OCI-LY3 (cell line): Measurements from ENCODE around the gene ACOT6.
"Not testable (repeated sequence)": the region's sequence is repeated elsewhere in the genome, so short reads cannot be mapped to it uniquely, and the experiment has no call there.

Source experiments
- H2AFZ ChIP-seq: fragments of 200-600, 300-600 bp; shearing (Covaris generic); 2 replicates; pipeline ENCODE4 v1.6.0; 2014; ENCODE audit warnings: antibody characterized with exemption, low read depth, low read length
- H3K27ac ChIP-seq: fragments of 200-600, 300-600 bp; sonication (generic); 2 replicates; pipeline ENCODE4 v1.5.1; 2014; ENCODE audit warnings: mild to moderate bottlenecking, low read length, moderate library complexity, mixed read lengths
- H3K27me3 ChIP-seq: fragments of 200-600, 300-600 bp; sonication (generic); 2 replicates; pipeline ENCODE4 v1.6.1; 2014; ENCODE audit warnings: low read depth, low read length, mixed read lengths
- H3K36me3 ChIP-seq: fragments of 200-600, 300-600 bp; sonication (generic); replicated peaks from 2 replicates; pipeline ENCODE3; 2014; ENCODE audit warnings: low read depth, low read length, mixed read lengths
- H3K4me1 ChIP-seq: fragments of 300-600, 200-600 bp; sonication (generic); 2 replicates; pipeline ENCODE4 v1.6.1; 2014; ENCODE audit warnings: low read length, mixed read lengths
- H3K4me2 ChIP-seq: fragments of 200-600, 300-600 bp; sonication (generic); 2 replicates; pipeline ENCODE4 v1.6.1; 2014; ENCODE audit warnings: low read length, mixed read lengths
- H3K4me3 ChIP-seq: fragments of 300-600, 200-600 bp; sonication (generic); 2 replicates; pipeline ENCODE4 v1.5.1; 2014; ENCODE audit warnings: antibody characterized with exemption, mild to moderate bottlenecking, low read length, moderate library complexity
- H3K79me2 ChIP-seq: fragments of 300-600, 200-600 bp; shearing (Covaris generic); 2 replicates; pipeline ENCODE4 v1.6.1; 2014; ENCODE audit warnings: mild to moderate bottlenecking, low read length, mixed read lengths
- H3K9ac ChIP-seq: fragments of 300-600, 200-600 bp; shearing (Covaris generic); 2 replicates; pipeline ENCODE4 v1.6.0; 2014; ENCODE audit warnings: mild to moderate bottlenecking, low read length, moderate library complexity
- H3K9me3 ChIP-seq: fragments of 200-600, 300-600 bp; shearing (Covaris generic); 2 replicates; pipeline ENCODE4 v1.6.1; 2014; ENCODE audit warnings: low read length, mixed read lengths; ENCODE audit not compliant: insufficient read depth
- H4K20me1 ChIP-seq: fragments of 200-600, 300-600 bp; sonication (generic); 2 replicates; pipeline ENCODE4 v1.6.1; 2016; ENCODE audit warnings: low read length, mixed read lengths; ENCODE audit not compliant: insufficient read depth
- CTCF ChIP-seq: fragments of 200-600, 300-600 bp; sonication (generic); IDR thresholded peaks from 2 replicates; pipeline ENCODE4 v1.5.1; 2014; ENCODE audit warnings: antibody characterized with exemption, low read length, low read depth
- EZH2phosphoT487 ChIP-seq: fragments of 200-600 bp; shearing (Covaris generic); IDR thresholded peaks from 2 replicates; pipeline ENCODE4 v1.6.1; 2018; ENCODE audit warnings: antibody characterized with exemption, mixed run types, low read depth

Gene ACOT6

GRCh38 chr14:73655851-73656250 is 43.5 kb downstream of the ACOT6 start:
- Histone ChIP-seq H3K9me3 (no peaks in the 10 kb centered on the region), H3K27ac (no peak overlapping the region), H3K9ac (no peak overlapping the region), H3K4me3 (no peak overlapping the region), H4K20me1 (no peaks in the 10 kb centered on the region), H3K36me3 (no peaks in the 10 kb centered on the region), H2AFZ (no peak overlapping the region), H3K79me2 (no peaks in the 10 kb centered on the region), H3K4me1 (no peaks in the 10 kb centered on the region), H3K27me3 (no peaks in the 10 kb centered on the region), H3K4me2 (no peak overlapping the region)
- TF ChIP-seq EZH2phosphoT487: no peak
- no peak for TF ChIP-seq CTCF

- H3K27me3 ChIP-seq, H3K4me2 ChIP-seq, H3K27ac ChIP-seq, H3K36me3 ChIP-seq, H3K79me2 ChIP-seq, H2AFZ ChIP-seq, H3K4me3 ChIP-seq, H3K4me1 ChIP-seq, H3K9ac ChIP-seq, H3K9me3 ChIP-seq, H4K20me1 ChIP-seq: not testable (repeated sequence)
These were observed 46.9 kb downstream of the ACOT6 start for GRCh38 chr14:73659202-73659601.

GRCh38 chr14:73660511-73660910 is 48.2 kb downstream of the ACOT6 start:
- H3K9me3 ChIP-seq: no peaks in the 10 kb centered on the region
- no peak overlapping the region for H3K4me2 ChIP-seq
- H2AFZ ChIP-seq: no peak overlapping the region
- H3K4me3 ChIP-seq: no peak overlapping the region
- H4K20me1 ChIP-seq: no peaks in the 10 kb centered on the region
- no peak overlapping the region for H3K27ac ChIP-seq
- H3K9ac ChIP-seq: no peak overlapping the region
- no peak for TF ChIP-seq CTCF
- TF ChIP-seq EZH2phosphoT487: no peak
- H3K36me3 ChIP-seq: no peaks in the 10 kb centered on the region
- no peaks in the 10 kb centered on the region for H3K4me1 ChIP-seq
- no peaks in the 10 kb centered on the region for H3K79me2 ChIP-seq
- no peaks in the 10 kb centered on the region for H3K27me3 ChIP-seq

- Histone ChIP-seq H3K4me2 (no peak overlapping the region), H3K4me1 (no peaks in the 10 kb centered on the region), H2AFZ (no peak overlapping the region), H3K36me3 (no peaks in the 10 kb centered on the region), H3K4me3 (no peak overlapping the region), H3K27me3 (no peaks in the 10 kb centered on the region), H3K27ac (no peak overlapping the region), H3K9ac (no peak overlapping the region), H3K79me2 (no peaks in the 10 kb centered on the region), H3K9me3 (no peaks in the 10 kb centered on the region), H4K20me1 (no peaks in the 10 kb centered on the region)
- TF ChIP-seq CTCF (no peak), EZH2phosphoT487 (no peak)
These were observed 49.6 kb downstream of the ACOT6 start for GRCh38 chr14:73661872-73662271.

GRCh38 chr14:73662487-73662943 is 50.2 kb downstream of the ACOT6 start:
- Histone ChIP-seq H3K9me3 (no peaks in the 10 kb centered on the region), H2AFZ (no peak overlapping the region), H3K4me1 (no peaks in the 10 kb centered on the region), H4K20me1 (no peaks in the 10 kb centered on the region), H3K4me3 (no peak overlapping the region), H3K79me2 (no peaks in the 10 kb centered on the region), H3K9ac (no peak overlapping the region), H3K27me3 (no peaks in the 10 kb centered on the region), H3K4me2 (no peak overlapping the region), H3K27ac (no peak overlapping the region), H3K36me3 (no peaks in the 10 kb centered on the region)
- TF ChIP-seq CTCF: peak; percentile 6; the same call in 1 of the 2 replicates
- TF ChIP-seq EZH2phosphoT487: no peak
